Adrenal gland (tissue), 5 donors: ENCODE results near the gene SEC11A.

Source experiments
- POLR2A ChIP-seq, 2 donors: fragments of 450-650 bp; IDR thresholded peaks; one replicate each; pipeline ENCODE4 v1.6.1; 2017; ENCODE audit warnings: antibody characterized with exemption in 2 of 2, mild to moderate bottlenecking in 2 of 2, moderate library complexity in 1 of 2
- TF ChIP-seq, protein P1 (sequence below), 6 experiments: fragments of 450-650 bp in 4 of 6; fragments of 200-600 bp in 2 of 6; sonication (generic) in 1 of 6; IDR thresholded peaks; 1 replicate in 5 of 6; 2 replicates in 1 of 6; pipeline versions ENCODE4 v1.5.1 to v1.8.0; 2016 to 2021; ENCODE audit warnings: antibody characterized with exemption in 6 of 6, mild to moderate bottlenecking in 2 of 6, moderate library complexity in 1 of 6
- donor health status: DM: no; HTN: no; CAD: no.

GRCh38 chr15:84629033-84629432, 86.9 kb downstream of the SEC11A start:
- TF ChIP-seq POLR2A (IDR thresholded peaks at IDR 0.05) = no peak
- TF ChIP-seq, protein P1, sequence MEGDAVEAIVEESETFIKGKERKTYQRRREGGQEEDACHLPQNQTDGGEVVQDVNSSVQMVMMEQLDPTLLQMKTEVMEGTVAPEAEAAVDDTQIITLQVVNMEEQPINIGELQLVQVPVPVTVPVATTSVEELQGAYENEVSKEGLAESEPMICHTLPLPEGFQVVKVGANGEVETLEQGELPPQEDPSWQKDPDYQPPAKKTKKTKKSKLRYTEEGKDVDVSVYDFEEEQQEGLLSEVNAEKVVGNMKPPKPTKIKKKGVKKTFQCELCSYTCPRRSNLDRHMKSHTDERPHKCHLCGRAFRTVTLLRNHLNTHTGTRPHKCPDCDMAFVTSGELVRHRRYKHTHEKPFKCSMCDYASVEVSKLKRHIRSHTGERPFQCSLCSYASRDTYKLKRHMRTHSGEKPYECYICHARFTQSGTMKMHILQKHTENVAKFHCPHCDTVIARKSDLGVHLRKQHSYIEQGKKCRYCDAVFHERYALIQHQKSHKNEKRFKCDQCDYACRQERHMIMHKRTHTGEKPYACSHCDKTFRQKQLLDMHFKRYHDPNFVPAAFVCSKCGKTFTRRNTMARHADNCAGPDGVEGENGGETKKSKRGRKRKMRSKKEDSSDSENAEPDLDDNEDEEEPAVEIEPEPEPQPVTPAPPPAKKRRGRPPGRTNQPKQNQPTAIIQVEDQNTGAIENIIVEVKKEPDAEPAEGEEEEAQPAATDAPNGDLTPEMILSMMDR (IDR thresholded peaks at IDR 0.05) = no peak
